GM21619 (cell line): ENCODE results near the gene TMPRSS9.
A peak's percentile ranks its signal among the peaks of the same experiment; 100 is the strongest.
"Not testable (repeated sequence)": the region's sequence is repeated elsewhere in the genome, so short reads cannot be mapped to it uniquely, and the experiment has no call there.

Experiments
- ATAC-seq: cut with Tn5 transposase; IDR thresholded peaks from one replicate; pipeline ENCODE4 v1.9.1; 2021; ENCODE audit not compliant: unreplicated experiment

The TMPRSS9 gene

GRCh38 chr19:2416321-2417097, 56.4 kb downstream of the TMPRSS9 start:
- ATAC-seq: no peak

DNA sequence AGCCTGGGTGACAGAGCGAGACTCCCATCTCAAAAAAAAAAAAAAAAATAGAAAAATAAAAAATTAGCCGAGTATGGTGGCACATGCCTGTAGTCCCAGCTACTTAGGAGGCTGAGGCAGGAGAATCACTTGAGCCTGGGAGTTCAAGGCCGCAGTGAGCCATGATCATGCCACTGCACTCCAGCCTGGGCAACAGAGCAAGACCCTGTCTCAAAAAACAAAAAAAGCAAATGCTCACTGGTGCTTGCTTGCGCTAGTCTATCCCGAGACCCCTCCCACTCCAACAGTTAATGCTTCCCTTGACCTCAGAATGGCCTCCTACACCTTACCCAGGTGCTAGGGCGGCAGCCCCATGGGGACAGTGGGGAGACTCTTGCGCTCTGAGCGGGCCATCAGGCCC, 57.4 kb downstream of the TMPRSS9 start:
- not testable (repeated sequence) for ATAC-seq

- ATAC-seq: no peak
Observed at GRCh38 chr19:2417881-2418406, 57.9 kb downstream of the TMPRSS9 start.

GRCh38 chr19:2419754-2420153, 59.7 kb downstream of the TMPRSS9 start:
- no peak for ATAC-seq

DNA sequence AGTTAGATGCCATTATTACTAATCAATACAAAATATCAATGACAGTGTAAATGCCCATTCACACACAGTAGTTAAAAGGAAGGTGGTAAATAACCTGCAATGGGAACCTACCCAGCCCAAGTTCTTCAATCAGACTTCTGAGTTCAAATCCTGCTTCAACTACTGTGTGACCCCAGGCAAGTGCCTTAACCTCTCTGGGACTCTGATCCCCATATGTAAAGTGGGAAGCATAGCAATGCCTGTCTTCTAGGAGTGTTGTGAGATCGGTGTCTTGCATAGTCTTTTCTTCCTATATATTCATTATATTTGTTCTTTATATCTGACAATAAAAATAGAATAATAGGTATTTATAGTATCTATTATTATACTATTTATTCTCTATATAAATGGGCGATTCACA, 60.4 kb downstream of the TMPRSS9 start:
- ATAC-seq: no peak

DNA sequence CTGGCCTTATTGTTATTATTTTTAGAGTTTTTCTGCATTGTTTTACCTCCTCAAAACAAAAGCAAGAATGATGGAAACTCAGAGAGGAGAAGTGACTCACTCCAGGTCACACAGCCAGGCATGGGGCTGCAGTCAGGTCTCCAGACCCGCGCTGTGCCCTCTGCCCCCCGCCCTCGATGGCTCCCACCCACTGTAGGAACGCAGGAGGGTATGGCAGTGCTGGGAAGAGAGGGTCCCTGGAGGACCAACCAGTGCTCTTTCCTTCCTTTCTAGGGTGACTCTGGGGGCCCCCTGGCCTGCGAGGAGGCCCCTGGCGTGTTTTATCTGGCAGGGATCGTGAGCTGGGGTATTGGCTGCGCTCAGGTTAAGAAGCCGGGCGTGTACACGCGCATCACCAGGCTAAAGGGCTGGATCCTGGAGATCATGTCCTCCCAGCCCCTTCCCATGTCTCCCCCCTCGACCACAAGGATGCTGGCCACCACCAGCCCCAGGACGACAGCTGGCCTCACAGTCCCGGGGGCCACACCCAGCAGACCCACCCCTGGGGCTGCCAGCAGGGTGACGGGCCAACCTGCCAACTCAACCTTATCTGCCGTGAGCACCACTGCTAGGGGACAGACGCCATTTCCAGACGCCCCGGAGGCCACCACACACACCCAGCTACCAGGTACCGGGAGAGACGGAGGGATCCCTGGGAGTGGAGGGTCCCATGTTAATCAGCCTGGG, 61.7 kb downstream of the TMPRSS9 start:
- no peak for ATAC-seq

DNA sequence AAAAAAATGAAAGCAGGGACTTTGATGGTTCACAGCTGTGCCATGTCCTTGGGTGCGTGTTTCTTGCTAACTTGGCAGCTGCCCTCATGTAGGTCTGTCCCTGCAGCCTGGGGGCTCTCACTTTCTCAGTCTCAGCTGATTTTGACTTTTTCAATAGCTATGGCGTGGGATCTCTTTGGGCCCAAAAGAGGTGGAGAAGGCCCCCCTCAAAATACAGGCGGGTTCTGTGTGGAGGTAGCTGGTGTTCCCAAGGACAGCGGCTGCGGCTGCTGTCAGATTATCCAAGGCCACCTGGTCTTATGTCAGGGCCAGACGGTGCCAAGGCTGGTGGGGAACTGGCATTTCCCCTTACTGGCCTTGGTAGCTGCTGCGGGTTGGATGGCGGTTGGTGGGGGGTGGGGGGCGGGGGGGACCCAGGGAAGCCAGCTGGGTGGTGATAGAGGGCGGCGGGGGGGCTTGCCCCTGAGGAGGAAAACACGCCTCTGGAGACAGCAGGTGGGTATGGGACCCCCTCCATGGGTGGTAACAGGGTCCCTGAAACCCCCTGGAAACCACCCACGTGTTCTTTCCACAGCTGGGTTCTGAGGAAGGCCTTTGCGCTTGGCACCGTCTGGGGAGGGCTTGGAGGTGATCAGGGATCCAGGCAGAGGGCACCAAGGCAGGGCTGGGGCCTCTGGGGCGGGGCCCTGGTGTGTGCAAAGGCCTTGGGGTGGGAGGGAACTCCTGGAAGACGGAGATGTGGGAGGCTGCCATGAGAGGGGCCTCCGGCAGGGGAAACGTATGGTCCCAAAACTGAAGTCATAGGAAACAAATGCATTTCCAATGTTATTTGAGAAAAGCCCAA, 63.2 kb downstream of the TMPRSS9 start:
- ATAC-seq: no peak

- no peak for ATAC-seq
Observed at GRCh38 chr19:2423915-2424685, 64.0 kb downstream of the TMPRSS9 start.

- ATAC-seq: no peak
Observed at GRCh38 chr19:2424686-2425621, 64.9 kb downstream of the TMPRSS9 start.

DNA sequence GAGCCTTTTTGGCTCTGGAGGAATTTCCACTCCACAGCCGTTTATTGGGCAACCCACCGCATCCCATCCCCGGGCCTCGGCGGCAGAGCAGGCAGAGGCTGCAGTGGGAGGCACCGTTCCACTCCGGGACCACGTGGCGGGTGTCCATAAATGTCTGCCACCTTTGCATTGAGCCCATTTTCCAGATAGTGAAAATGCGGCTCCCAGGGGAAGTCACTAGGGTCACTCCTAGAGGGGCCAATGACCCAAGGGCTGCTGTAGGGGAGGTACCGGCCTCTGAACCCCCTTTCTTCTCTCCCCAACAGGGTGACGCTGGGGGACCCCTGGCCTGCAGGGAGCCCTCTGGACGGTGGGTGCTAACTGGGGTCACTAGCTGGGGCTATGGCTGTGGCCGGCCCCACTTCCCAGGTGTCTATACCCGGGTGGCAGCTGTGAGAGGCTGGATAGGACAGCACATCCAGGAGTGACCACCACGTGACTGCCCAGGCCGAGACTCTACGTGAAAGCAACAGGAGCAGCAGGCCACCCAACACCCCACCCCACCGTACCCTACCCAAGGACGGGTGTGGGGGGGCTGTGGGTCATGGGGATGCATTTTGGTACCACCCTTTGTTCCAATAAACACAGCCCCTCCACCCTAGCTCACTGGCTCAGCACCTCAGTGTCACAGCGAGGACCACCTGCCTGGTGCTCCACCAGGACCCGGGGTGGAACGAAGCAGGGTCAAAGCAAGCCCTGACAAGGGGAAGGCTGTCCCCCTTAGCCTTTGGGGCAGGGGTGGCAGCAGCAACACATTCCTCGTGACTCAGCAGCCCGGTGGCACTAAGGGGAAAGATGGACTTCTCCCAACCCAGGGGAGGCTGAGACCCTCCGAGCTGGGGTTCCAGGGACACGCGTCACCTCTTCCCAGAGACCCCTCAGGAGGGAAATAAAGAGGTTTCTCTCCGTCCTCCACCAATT, 65.8 kb downstream of the TMPRSS9 start:
- ATAC-seq: no peak

DNA sequence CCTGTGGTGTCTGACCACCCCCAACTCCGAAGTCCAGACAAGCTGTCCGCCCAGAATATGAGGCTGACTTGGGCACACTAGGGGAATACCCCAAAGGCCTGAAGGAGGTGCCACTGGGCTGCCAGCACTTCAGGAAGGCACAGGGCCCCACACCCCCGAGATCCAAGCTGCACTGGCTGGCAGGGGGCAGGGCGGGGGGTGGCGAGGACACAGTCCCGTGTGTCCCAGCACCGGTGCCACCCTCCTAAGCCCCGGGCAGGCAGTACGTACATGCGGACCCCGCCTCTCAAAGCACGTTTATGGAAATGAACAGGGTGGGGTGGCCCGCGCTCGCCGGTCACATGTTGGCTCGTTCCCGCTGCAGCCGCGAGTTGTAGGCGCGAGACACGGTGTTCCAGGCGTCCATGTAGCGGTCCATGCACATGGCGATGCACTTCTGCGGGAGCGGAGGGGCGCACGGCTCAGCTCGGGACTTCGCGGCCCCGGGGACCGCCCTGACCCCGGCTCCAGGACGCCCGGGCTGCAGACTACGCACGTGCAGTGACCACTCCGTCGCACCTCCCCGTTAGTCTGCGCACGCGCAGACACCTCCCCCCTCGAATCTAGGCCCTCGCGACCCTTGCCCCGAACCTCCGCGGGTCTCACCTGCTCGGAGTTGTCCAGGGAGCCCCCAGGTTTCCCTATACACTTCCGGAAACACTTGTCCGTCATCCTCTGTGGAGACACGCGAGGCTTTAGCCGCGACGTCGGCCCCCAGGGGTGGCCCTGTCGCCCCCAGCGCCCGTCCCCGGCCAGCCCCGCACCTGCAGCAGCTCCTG, 66.8 kb downstream of the TMPRSS9 start:
- ATAC-seq: peak; percentile 9

GRCh38 chr19:2427429-2428320, 67.6 kb downstream of the TMPRSS9 start, which contains the start of gene TIMM13:
TIMM13 (minus strand) TSS chr19:2427586; CDS start chr19:2427533, 53 bp downstream.
- peak; percentile 73 for ATAC-seq

- no peak for ATAC-seq
Observed at GRCh38 chr19:2428321-2428690, 68.2 kb downstream of the TMPRSS9 start.

- no peak for ATAC-seq
Observed at GRCh38 chr19:2428756-2429711, 69.0 kb downstream of the TMPRSS9 start.

GRCh38 chr19:2429917-2430535, 70.0 kb downstream of the TMPRSS9 start:
- ATAC-seq: no peak
